ENCODE data around the gene MICA.
"Not testable (repeated sequence)": the region's sequence is repeated elsewhere in the genome, so short reads cannot be mapped to it uniquely, and the experiment has no call there.

The MICA gene

GRCh38 chr6:31414148-31414770, 10.9 kb downstream of the MICA start:
- not testable (repeated sequence) for DNase-seq (ENCODE audit: low spot score)

- DNase-seq (ENCODE audit: low spot score), result no peak
Observed at GRCh38 chr6:31414771-31415265, 11.4 kb downstream of the MICA start.

GRCh38 chr6:31416394-31417014, 13.1 kb downstream of the MICA start:
- no peak for DNase-seq (ENCODE audit: low spot score)

GRCh38 chr6:31418251-31418650, 14.9 kb downstream of the MICA start:
- DNase-seq (ENCODE audit: low spot score), result no peak

GRCh38 chr6:31419842-31420241, 16.4 kb downstream of the MICA start:
- no peak for DNase-seq (ENCODE audit: low spot score)

- DNase-seq (ENCODE audit: low spot score), result no peak
Observed at GRCh38 chr6:31420546-31420945, 17.2 kb downstream of the MICA start.

GRCh38 chr6:31422587-31422986, 19.2 kb downstream of the MICA start:
- no peak for DNase-seq (ENCODE audit: low spot score)

GRCh38 chr6:31423550-31423949, 20.2 kb downstream of the MICA start:
- DNase-seq (ENCODE audit: low spot score), result no peak

GRCh38 chr6:31426395-31427354, 23.3 kb downstream of the MICA start:
- DNase-seq (ENCODE audit: low spot score), result no peak

GRCh38 chr6:31430449-31430848, 27.1 kb downstream of the MICA start:
- no peak for DNase-seq (ENCODE audit: low spot score)

GRCh38 chr6:31435051-31435450, 31.7 kb downstream of the MICA start:
- not testable (repeated sequence) for DNase-seq (ENCODE audit: low spot score)

GRCh38 chr6:31438222-31438621, 34.8 kb downstream of the MICA start:
- no peak for DNase-seq (ENCODE audit: low spot score)

GRCh38 chr6:31438677-31439076, 35.3 kb downstream of the MICA start:
- no peak for DNase-seq (ENCODE audit: low spot score)

- DNase-seq (ENCODE audit: low spot score), result peak; percentile 85
Observed at GRCh38 chr6:31441365-31442267, 38.2 kb downstream of the MICA start.

GRCh38 chr6:31446481-31446880, 43.1 kb downstream of the MICA start:
- DNase-seq (ENCODE audit: low spot score), result no peak

GRCh38 chr6:31446999-31447789, 43.8 kb downstream of the MICA start:
- not testable (repeated sequence) for DNase-seq (ENCODE audit: low spot score)

GRCh38 chr6:31450751-31451150, 47.4 kb downstream of the MICA start:
- no peak for DNase-seq (ENCODE audit: low spot score)

- no peak for DNase-seq (ENCODE audit: low spot score)
Observed at GRCh38 chr6:31452859-31453258, 49.5 kb downstream of the MICA start.

- DNase-seq (ENCODE audit: low spot score), result no peak
Observed at GRCh38 chr6:31453259-31453658, 49.9 kb downstream of the MICA start.

GRCh38 chr6:31459864-31460263, 56.5 kb downstream of the MICA start:
- DNase-seq (ENCODE audit: low spot score), result not testable (repeated sequence)

All from AG08396 (cell line).